Measurements from ENCODE around the gene CD80. TPM values are rescaled to one million over a fixed set of nuclear protein-coding genes. Genes with fewer than 3 reads are reported as not detected.

Gene CD80
- total RNA-seq, 1 experiment from 2014 or later, result not detected

- Histone ChIP-seq H3K4me1 (ENCODE audit: control insufficient read depth in 1 of 2, insufficient read depth in 2 of 2, low read length in 2 of 2) (no peaks in the 10 kb centered on the region), H3K4me3 (replicated peaks in 1 of 2; ENCODE audit: low read depth in 1 of 2, low read length in 2 of 2) (no peak overlapping the region), H4K20me1 (ENCODE audit: insufficient read depth) (no peaks in the 10 kb centered on the region), H3K27me3 (ENCODE audit: insufficient read depth, low read length) (no peaks in the 10 kb centered on the region), H3K36me3 (ENCODE audit: control insufficient read depth in 1 of 2, insufficient read depth in 2 of 2, low read length in 2 of 2) (peaks cover 6 to 9% of the 10 kb centered on the region in 2 experiments; a peak in 2 of 4 replicates), H3K9me3 (ENCODE audit: control insufficient read depth in 1 of 2, insufficient read depth in 1 of 2, low read depth in 1 of 2, low read length in 2 of 2) (no peaks in the 10 kb centered on the region), H3K4me2 (ENCODE audit: low read length) (no peak overlapping the region), H3K27ac (ENCODE audit: low read depth, low read length) (no peak overlapping the region), H3K9me2 (ENCODE audit: insufficient read depth) (no peaks in the 10 kb centered on the region), H3K79me2 (ENCODE audit: insufficient read depth, low read length) (no peaks in the 10 kb centered on the region), H2AFZ (ENCODE audit: low read depth, low read length, poor library complexity, severe bottlenecking) (no peak overlapping the region), H3K9ac (ENCODE audit: low read length) (no peak overlapping the region)
- TF ChIP-seq ELF1 (IDR thresholded peaks at IDR 0.05; ENCODE audit: borderline replicate concordance, low read depth) (no peak), MAX (IDR thresholded peaks at IDR 0.05) (no peak), POLR2A (IDR thresholded peaks at IDR 0.05; ENCODE audit: borderline replicate concordance, extremely low read depth, insufficient read depth, insufficient read length) (no peak), SP1 (IDR thresholded peaks at IDR 0.05; ENCODE audit: low read depth) (no peak), EZH2phosphoT487 (IDR thresholded peaks at IDR 0.05; ENCODE audit: borderline replicate concordance) (no peak), SRF (IDR thresholded peaks at IDR 0.05; ENCODE audit: low read depth) (no peak), CBX3 (IDR thresholded peaks at IDR 0.05; ENCODE audit: low read depth) (no peak), FOSL1 (IDR thresholded peaks at IDR 0.05; ENCODE audit: low read depth) (no peak), EGR1 (IDR thresholded peaks at IDR 0.05; ENCODE audit: low read depth) (no peak), ZBTB33 (IDR thresholded peaks at IDR 0.05; ENCODE audit: extremely low read depth, insufficient replicate concordance, low read length) (no peak), POLR2AphosphoS5 (IDR thresholded peaks at IDR 0.05; ENCODE audit: low read depth, low read length) (no peak), CTCF (IDR thresholded peaks at IDR 0.05 in 2 of 3, conservative IDR thresholded peaks at IDR 0.05 in 1 of 3; ENCODE audit: borderline replicate concordance in 1 of 3, insufficient read depth in 1 of 3, low read depth in 2 of 3, low read length in 2 of 3) (no peak), RAD21 (IDR thresholded peaks at IDR 0.05; ENCODE audit: low read depth) (no peak), ATF3 (IDR thresholded peaks at IDR 0.05) (no peak), ZFX (IDR thresholded peaks at IDR 0.05) (no peak), ZNF274 (IDR thresholded peaks at IDR 0.05; ENCODE audit: low read depth, low read length) (no peak), YY1 (IDR thresholded peaks at IDR 0.05; ENCODE audit: extremely low read depth, insufficient replicate concordance, low read depth, low read length) (no peak), CEBPB (IDR thresholded peaks at IDR 0.05; ENCODE audit: low read depth) (no peak)
- intact Hi-C loops (cut with micrococcal nuclease), result no loop called here
- no peak for ATAC-seq
- ChIA-PET POLR2A (no interaction called here), CTCF (no interaction called here), RAD21 (ENCODE audit: low non-redundant PET in 1 of 2, low total read pairs in 2 of 2, uncharacterized antibody in 2 of 2, unreplicated experiment in 2 of 2) (no interaction called here)
- no TSS peak for BruUV-seq (replicated peaks)
- DNase-seq (ENCODE audit: low read depth, low spot score), result no peak
Observed at GRCh38 chr3:119483101-119483500, 76.3 kb downstream of the CD80 start.
